ENCODE results near the gene AMN. TPM values are rescaled to one million over a fixed set of nuclear protein-coding genes. Genes with fewer than 3 reads are reported as not detected.

The AMN gene
- total RNA-seq, 2 donors from 2014 or later: 1.9 to 3.2 TPM

DNA sequence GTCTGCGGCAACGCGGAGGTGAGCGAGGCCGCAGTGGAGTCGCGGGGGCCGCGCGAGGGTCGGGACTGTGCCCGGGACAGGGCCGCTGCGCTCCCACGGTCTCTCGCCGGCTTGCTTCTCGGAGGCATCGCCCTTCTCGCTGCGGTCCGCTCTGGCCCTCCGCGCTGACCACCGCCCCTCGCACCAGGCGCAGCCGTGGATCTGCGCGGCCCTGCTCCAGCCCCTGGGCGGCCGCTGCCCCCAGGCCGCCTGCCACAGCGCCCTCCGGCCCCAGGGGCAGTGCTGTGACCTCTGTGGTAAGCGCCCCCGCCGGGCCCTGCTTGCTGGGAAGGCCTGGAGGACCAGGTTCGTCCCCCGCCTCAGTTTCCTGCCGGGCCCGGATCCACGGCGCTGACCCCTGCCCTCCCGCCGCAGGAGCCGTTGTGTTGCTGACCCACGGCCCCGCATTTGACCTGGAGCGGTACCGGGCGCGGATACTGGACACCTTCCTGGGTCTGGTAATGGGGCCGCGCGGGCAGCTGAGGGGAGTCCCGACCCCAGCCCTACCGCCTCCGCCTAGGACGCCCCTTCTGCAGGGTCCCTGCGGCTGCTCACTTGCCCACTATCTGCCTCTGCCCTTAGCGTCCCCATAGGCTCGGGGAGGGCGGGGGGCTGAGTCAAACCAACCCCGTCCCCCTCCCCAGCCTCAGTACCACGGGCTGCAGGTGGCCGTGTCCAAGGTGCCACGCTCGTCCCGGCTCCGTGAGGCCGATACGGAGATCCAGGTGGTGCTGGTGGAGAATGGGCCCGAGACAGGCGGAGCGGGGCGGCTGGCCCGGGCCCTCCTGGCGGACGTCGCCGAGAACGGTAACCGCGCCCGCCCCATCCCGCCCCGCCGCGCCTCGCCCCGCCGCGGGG, 7.0 kb downstream of the AMN start:
- no peak overlapping the region for H3K27ac Mint-ChIP-seq
- Histone ChIP-seq H3K27me3 (ENCODE audit: control insufficient read depth, insufficient read depth, low read length, poor library complexity, severe bottlenecking) (peaks cover 59% of the 10 kb centered on the region), H3K36me3 (ENCODE audit: control insufficient read depth, insufficient read depth, low read length) (peaks cover 6% of the 10 kb centered on the region), H3K9ac (ENCODE audit: extremely low read depth, low read length, poor library complexity, severe bottlenecking) (no peak overlapping the region), H3K4me3 (ENCODE audit: low read length) (peak overlapping the region; percentile 76), H3K27ac (ENCODE audit: low read depth, low read length) (no peak overlapping the region), H3K4me1 (ENCODE audit: control insufficient read depth, insufficient read depth, low read length) (peaks cover 3% of the 10 kb centered on the region), H3K9me3 (ENCODE audit: control insufficient read depth, low read length) (no peaks in the 10 kb centered on the region)
- H3K4me1 Mint-ChIP-seq: peaks cover 6% of the 10 kb centered on the region
- peaks cover 41% of the 10 kb centered on the region for H3K27me3 Mint-ChIP-seq (ENCODE audit: insufficient read depth)
- TF ChIP-seq, protein P1, sequence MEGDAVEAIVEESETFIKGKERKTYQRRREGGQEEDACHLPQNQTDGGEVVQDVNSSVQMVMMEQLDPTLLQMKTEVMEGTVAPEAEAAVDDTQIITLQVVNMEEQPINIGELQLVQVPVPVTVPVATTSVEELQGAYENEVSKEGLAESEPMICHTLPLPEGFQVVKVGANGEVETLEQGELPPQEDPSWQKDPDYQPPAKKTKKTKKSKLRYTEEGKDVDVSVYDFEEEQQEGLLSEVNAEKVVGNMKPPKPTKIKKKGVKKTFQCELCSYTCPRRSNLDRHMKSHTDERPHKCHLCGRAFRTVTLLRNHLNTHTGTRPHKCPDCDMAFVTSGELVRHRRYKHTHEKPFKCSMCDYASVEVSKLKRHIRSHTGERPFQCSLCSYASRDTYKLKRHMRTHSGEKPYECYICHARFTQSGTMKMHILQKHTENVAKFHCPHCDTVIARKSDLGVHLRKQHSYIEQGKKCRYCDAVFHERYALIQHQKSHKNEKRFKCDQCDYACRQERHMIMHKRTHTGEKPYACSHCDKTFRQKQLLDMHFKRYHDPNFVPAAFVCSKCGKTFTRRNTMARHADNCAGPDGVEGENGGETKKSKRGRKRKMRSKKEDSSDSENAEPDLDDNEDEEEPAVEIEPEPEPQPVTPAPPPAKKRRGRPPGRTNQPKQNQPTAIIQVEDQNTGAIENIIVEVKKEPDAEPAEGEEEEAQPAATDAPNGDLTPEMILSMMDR (conservative IDR thresholded peaks at IDR 0.05): no peak
- H3K4me3 Mint-ChIP-seq: peak overlapping the region; percentile 61
- 2 to 7% methylated on average over 30 to 94 of the region's 94 CpGs for WGBS, 2 experiments (ENCODE audit: insufficient coverage in 1 of 2, insufficient read length in 1 of 2)
- H3K36me3 Mint-ChIP-seq (ENCODE audit: low read depth): peaks cover 17% of the 10 kb centered on the region
- peak; percentile 70 for DNase-seq
- no peaks in the 10 kb centered on the region for H3K9me3 Mint-ChIP-seq

DNA sequence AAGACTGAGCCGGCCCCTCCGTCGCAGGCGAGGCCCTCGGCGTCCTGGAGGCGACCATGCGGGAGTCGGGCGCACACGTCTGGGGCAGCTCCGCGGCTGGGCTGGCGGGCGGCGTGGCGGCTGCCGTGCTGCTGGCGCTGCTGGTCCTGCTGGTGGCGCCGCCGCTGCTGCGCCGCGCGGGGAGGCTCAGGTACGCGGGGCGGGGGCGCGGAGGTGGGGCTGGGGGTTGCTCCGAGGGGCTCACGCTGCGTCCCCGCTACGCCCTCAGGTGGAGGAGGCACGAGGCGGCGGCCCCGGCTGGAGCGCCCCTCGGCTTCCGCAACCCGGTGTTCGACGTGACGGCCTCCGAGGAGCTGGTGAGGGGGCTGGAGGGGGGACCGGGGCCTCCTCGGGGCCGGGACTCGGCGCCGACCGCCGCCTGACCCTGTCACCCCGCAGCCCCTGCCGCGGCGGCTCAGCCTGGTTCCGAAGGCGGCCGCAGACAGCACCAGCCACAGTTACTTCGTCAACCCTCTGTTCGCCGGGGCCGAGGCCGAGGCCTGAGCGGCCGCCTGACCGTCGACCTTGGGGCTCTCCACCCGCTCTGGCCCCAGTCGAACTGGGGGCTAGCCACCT, 7.8 kb downstream of the AMN start:
- no peak overlapping the region for H3K27ac Mint-ChIP-seq
- peak; percentile 87 for DNase-seq
- Histone ChIP-seq H3K4me3 (ENCODE audit: low read length) (no peak overlapping the region), H3K9ac (ENCODE audit: extremely low read depth, low read length, poor library complexity, severe bottlenecking) (no peak overlapping the region), H3K9me3 (ENCODE audit: control insufficient read depth, low read length) (no peaks in the 10 kb centered on the region), H3K27me3 (ENCODE audit: control insufficient read depth, insufficient read depth, low read length, poor library complexity, severe bottlenecking) (peaks cover 54% of the 10 kb centered on the region), H3K36me3 (ENCODE audit: control insufficient read depth, insufficient read depth, low read length) (peaks cover 6% of the 10 kb centered on the region), H3K27ac (ENCODE audit: low read depth, low read length) (no peak overlapping the region), H3K4me1 (ENCODE audit: control insufficient read depth, insufficient read depth, low read length) (peaks cover 3% of the 10 kb centered on the region)
- H3K36me3 Mint-ChIP-seq (ENCODE audit: low read depth): peaks cover 25% of the 10 kb centered on the region
- H3K4me1 Mint-ChIP-seq: peaks cover 6% of the 10 kb centered on the region
- H3K4me3 Mint-ChIP-seq: no peak overlapping the region
- peaks cover 40% of the 10 kb centered on the region for H3K27me3 Mint-ChIP-seq (ENCODE audit: insufficient read depth)
- H3K9me3 Mint-ChIP-seq: no peaks in the 10 kb centered on the region
- WGBS, 2 experiments (ENCODE audit: insufficient coverage in 1 of 2, insufficient read length in 1 of 2): 8 to 9% methylated on average over 26 to 73 of the region's 74 CpGs
- TF ChIP-seq, protein P1 (conservative IDR thresholded peaks at IDR 0.05): peak; percentile 42

DNA sequence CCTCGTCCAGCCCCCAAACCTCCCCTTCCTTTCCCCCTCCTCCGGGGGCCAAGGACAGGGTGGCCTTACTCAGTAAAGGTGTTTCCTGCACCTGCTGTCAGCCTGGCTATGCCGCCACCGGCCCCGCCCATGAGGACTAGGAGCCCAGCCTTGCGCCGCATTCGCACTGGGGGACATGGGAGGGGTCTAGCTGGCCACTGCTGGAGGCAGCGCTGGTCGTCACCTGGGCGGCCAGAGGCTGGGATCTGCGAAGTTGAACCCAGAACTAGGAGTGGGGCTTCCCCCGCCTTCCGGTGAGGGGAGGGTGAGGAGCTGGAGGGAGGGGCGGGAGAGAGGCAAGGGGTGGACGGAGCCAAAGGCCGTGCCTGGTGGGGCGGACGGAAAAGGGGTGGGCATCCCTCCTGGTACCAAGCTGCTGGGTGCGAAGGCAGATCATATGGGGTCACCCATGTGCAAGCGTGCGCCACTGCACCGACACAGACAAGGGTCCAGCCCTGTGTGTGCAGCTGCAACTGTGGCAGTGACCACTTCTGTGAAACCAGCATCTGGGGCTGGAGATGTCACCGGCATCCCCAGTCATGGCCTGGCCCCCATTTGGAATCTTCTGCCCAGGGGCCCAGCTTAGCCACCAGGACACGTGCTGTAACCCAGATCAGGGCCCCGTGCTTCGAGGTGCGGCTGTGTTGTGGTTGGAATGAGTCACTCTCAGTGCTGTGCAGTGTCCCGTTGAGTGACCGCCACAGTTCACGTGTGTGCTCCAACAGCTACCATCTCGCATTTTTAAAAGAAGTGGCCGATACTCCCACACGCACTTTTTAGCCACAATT, 8.5 kb downstream of the AMN start:
- H3K9me3 ChIP-seq (ENCODE audit: control insufficient read depth, low read length): no peaks in the 10 kb centered on the region
- no peak overlapping the region for H3K4me3 Mint-ChIP-seq
- H3K36me3 ChIP-seq (ENCODE audit: control insufficient read depth, insufficient read depth, low read length): peaks cover 7% of the 10 kb centered on the region
- WGBS, 2 experiments (ENCODE audit: insufficient coverage in 1 of 2, insufficient read length in 1 of 2): 74 to 90% methylated on average over 19 to 34 of the region's 34 CpGs
- peaks cover 32% of the 10 kb centered on the region for H3K36me3 Mint-ChIP-seq (ENCODE audit: low read depth)
- peaks cover 4% of the 10 kb centered on the region for H3K4me1 Mint-ChIP-seq
- no peak overlapping the region for H3K4me3 ChIP-seq (ENCODE audit: low read length)
- DNase-seq: peak; percentile 82
- H3K27ac ChIP-seq (ENCODE audit: low read depth, low read length): no peak overlapping the region
- H3K27ac Mint-ChIP-seq: no peak overlapping the region
- H3K9ac ChIP-seq (ENCODE audit: extremely low read depth, low read length, poor library complexity, severe bottlenecking): no peak overlapping the region
- no peaks in the 10 kb centered on the region for H3K9me3 Mint-ChIP-seq
- peaks cover 3% of the 10 kb centered on the region for H3K4me1 ChIP-seq (ENCODE audit: control insufficient read depth, insufficient read depth, low read length)
- TF ChIP-seq, protein P1 (conservative IDR thresholded peaks at IDR 0.05): no peak
- peaks cover 40% of the 10 kb centered on the region for H3K27me3 Mint-ChIP-seq (ENCODE audit: insufficient read depth)
- H3K27me3 ChIP-seq (ENCODE audit: control insufficient read depth, insufficient read depth, low read length, poor library complexity, severe bottlenecking): peaks cover 52% of the 10 kb centered on the region
